Tongue (tissue), 1 donor: ENCODE results near the gene CES5A. TPM values are rescaled to one million over a fixed set of nuclear protein-coding genes. Genes with fewer than 3 reads are reported as not detected.

Experiments used
- total RNA-seq: library from RNA; depleted of rRNA; stranded (reverse); fragments of >200 nt; gene quantifications from one replicate; pipeline ENCODE4 v1.2.3, GENCODE V29; 2014

The CES5A gene
- total RNA-seq, 1 donor from 2014 or later, result not detected

Other genes with a start within 250 kb of the CES5A start
- 7.8 TPM for gene SLC6A2, start 219.4 kb downstream of the CES5A start, total RNA-seq
- 0.72 TPM for gene CES1, start 42.3 kb downstream of the CES5A start, total RNA-seq